Ramos (cell line): ENCODE results near the gene AGXT2.

ENCODE experiments used
- in situ Hi-C: fragments of 300-500 bp; cut with MboI; formaldehyde crosslinking; loops from one replicate; pipeline ENCODE4 v1.14.3; 2022; ENCODE audit warnings: low sequenced_read_pairs; ENCODE audit not compliant: unreplicated experiment

The AGXT2 gene

GRCh38 chr5:35023391-35024178 is 24.2 kb downstream of the AGXT2 start:
- in situ Hi-C loops = loop anchor here (25.0 kb wide), 1 partner anchor 536 kb away; no protein-coding TSS in a partner anchor

GRCh38 chr5:35016174-35017051 is 31.3 kb downstream of the AGXT2 start:
- in situ Hi-C loops = loop anchor here (25.0 kb wide), 1 partner anchor 529 kb away; no protein-coding TSS in a partner anchor

- in situ Hi-C loops = loop anchor here (25.0 kb wide), 1 partner anchor 528 kb away; no protein-coding TSS in a partner anchor
Measured at GRCh38 chr5:35015063-35015462, 32.7 kb downstream of the AGXT2 start.

- in situ Hi-C loops = loop anchor here (25.0 kb wide), 1 partner anchor 525 kb away; no protein-coding TSS in a partner anchor
Measured at GRCh38 chr5:35012796-35013195, 35.0 kb downstream of the AGXT2 start.

GRCh38 chr5:35012365-35012764 is 35.4 kb downstream of the AGXT2 start:
- in situ Hi-C loops = loop anchor here (25.0 kb wide), 1 partner anchor 525 kb away; no protein-coding TSS in a partner anchor

DNA sequence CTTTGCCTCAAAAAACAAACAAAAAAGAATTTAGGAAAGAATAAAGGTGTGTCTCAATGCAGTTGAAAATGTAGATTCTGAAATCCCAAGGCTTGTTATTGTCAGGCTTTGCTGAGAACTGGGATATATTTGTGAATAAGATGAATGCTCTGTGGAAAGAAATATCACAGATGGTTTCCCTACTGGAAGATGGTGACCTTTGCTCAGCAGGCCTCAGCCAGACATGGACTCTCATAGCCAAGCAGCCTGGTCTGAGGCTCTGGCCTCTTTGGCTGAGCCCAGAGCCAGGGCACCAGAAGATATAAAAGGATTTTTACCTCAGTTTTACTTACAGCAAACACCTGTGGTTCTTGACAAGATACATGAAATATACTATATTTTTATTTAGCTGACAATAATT is 37.1 kb downstream of the AGXT2 start:
- in situ Hi-C loops = loop anchor here (25.0 kb wide), 1 partner anchor 523 kb away; no protein-coding TSS in a partner anchor

DNA sequence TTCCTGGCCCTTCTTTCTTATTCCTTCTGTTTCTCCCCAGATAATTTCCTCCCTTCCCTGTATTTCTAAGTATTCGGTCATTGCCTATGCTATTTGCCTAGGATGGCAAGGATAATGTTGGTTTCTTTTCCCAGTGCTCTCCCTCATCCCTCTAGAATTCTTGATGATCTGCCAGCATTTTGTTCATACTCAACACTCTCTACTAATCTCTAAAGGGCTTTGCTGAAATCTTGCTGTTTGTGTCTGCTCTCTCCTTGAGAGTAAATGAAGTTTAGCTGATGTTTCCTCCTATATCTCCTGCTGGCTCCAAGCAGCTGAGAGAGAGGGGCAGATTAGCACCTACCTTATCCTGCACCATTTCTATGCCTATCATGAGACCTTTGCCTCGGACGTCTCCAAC is 38.1 kb downstream of the AGXT2 start:
- in situ Hi-C loops = loop anchor here (25.0 kb wide), 1 partner anchor 522 kb away; no protein-coding TSS in a partner anchor

- in situ Hi-C loops = loop anchor here (25.0 kb wide), 1 partner anchor 522 kb away; no protein-coding TSS in a partner anchor
Measured at GRCh38 chr5:35009019-35009418, 38.7 kb downstream of the AGXT2 start.

- in situ Hi-C loops = loop anchor here (25.0 kb wide), 1 partner anchor 517 kb away; no protein-coding TSS in a partner anchor
Measured at GRCh38 chr5:35004771-35005170, 43.0 kb downstream of the AGXT2 start.

DNA sequence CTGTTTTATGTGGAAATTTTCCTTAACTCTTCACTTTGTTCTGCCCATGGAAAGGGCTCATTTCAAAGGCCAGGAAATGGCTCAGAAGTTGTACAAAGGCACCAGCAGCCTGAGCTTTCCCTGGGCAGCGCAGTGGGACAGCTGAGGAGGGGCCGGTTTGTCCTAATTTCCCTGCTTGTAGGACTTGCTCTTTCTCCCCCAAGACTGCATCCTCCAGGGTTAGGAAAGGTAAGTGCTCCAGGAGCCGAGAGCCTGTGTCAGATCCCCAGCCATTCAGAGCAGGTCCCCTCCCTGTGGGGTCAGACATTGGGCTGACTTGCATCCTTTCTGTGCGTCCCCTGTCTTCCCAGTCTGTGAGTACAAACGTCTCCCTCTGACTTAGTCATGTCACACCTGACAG is 43.5 kb downstream of the AGXT2 start:
- in situ Hi-C loops = loop anchor here (25.0 kb wide), 1 partner anchor 517 kb away; no protein-coding TSS in a partner anchor

DNA sequence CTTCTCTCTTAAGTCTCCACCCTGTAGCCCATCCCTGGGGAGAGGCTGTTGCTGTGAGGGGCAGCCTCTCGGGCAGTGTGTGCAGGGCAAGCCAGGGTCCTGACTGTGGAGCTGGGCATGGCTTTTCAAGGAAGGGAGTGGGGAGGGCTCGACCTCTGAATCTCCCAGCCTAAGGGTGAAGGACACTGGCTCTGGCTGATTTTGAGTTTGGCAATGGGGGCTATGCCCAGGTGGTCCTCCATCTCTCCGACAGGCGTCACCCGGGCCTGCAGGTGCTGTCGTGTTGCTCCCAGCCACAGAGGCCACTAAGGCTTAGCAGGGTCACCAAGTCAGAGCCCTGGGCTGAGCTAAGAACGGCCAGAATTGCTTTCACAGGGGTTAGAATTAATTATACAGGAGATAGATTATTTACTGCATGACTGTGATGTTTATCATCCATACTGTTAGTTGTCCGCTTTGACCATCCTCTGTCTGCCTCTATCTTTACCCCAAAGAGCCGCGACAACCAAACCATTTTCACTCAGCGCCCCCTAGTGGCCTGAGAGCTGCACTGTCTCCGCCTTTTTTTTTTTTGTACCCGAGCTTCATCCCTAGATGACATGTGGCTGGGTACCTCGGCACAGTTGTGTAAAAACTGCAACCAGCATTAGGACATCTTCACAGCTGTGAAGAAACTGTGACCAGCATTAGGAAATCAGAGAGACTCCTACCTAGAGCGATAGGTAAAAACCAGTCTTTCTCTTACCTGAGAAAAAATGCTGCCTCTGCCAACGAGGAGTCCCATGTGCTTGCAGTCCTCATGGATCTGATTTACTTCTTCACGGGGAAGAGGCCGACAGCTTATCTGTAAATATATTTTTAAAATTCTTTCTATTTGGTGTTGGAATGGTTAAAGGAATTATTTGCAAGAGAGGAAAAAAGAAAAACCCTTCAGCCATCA is 44.5 kb downstream of the AGXT2 start:
- in situ Hi-C loops = loop anchor here (25.0 kb wide), 1 partner anchor 516 kb away; no protein-coding TSS in a partner anchor

- in situ Hi-C loops = loop anchor here (25.0 kb wide), 1 partner anchor 515 kb away; no protein-coding TSS in a partner anchor
Measured at GRCh38 chr5:35002459-35002858, 45.3 kb downstream of the AGXT2 start.

- in situ Hi-C loops = loop anchor here (25.0 kb wide), 1 partner anchor 515 kb away; no protein-coding TSS in a partner anchor
Measured at GRCh38 chr5:35001842-35002241, 45.9 kb downstream of the AGXT2 start.

DNA sequence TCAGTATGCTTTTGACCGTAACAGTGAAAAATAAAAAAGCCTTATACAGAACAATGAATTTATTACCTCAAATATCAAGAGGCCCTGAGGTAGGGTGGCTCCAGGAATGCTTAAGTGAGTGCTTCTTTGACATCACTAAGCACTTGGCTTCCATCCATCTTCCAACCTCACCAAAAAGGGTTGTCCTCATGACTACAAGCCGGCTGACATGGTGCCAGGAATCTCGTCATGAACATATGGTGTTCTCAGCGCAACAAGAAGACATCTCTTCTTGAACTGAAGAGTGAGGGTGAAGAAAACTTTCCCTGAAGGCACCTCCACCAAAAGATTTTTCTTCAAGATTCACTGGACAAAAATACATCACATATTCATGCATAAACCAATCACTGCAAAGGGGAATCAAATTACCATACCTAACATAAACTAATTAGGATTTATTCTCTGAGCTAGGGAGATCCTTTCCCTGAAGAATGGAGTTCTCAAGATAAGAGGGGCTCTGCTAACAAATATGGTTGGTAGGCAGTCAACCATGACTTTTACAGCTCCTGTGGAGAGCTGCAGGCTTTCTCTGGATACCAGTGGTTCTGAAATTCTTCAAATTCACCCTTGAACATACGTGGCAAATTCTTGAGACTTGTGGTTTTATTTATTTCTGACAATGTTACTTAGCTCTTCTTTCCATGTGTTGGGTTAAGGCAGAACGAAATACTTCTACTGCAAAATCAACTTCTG is 49.5 kb downstream of the AGXT2 start:
- in situ Hi-C loops = no loop called here

DNA sequence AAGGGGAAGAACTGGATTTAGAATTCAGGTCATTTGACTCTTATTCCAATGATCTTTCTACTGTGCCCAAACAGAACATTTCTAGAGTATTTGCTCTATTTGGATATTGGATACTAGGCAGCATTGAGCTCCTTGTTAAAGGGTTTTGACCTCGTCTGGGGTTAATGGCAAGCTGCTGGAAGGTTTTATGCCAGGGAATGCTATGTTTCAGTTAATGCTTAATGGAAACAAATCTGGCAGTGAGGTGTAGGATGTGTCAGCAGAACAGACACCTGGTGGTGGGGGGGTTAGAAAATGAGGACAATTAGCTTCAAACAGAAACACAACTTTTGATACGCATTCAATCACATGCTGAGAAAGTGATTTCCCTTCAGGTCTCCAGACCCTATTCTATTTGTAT is 51.5 kb downstream of the AGXT2 start:
- in situ Hi-C loops = no loop called here

DNA sequence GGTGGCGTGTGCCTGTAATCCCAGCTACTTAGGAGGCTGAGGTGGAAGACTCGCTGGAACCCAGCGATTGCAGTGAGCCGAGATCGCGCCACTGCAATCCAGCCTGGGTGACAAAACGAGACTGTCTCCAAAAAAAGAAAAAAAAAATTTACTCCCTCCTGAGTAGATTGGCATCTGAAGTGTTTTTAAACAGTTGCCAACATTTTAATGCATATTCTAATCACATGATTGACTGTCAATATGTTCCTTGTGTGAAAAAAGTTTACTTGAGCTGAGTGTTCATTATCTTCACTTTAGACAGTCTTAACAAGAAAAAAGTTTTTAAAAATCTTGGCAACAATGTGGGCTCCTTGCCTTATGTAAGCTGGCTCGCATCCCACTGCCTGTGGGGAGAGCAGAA is 53.8 kb downstream of the AGXT2 start:
- in situ Hi-C loops = no loop called here

DNA sequence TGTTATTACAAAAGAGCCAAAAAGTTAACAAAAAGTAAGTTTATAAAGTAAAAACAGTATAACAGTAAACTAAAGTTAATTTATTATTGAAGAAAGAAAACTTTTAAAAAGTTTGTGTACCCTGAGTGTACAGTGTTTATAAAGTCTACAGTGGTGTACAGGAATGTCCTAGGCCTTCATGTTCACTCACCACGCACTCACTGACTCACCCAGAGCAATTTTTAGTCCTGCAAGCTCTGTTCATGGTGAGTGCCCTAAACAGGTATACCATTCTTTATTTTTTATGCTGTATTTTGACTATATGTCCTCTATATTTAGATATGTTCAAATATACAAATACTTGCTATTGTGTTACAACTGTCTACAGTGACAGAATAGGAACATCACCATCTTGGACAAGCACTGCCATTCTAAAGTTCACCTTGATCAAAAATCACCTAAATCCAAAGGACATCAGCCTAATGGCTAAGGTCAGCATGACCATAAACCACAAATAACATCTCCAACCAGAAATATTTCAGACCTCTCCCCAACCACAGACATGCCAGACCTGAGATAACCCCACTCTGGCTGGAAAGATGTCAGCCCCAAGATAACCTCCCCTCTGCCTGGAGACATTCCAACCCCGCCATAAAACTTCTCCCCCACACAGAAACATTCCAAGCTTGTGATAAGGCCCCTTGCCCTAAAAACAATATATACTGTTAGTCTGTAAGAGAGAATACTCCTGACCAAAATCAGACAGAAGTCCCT is 56.1 kb downstream of the AGXT2 start:
- in situ Hi-C loops = no loop called here

- in situ Hi-C loops = no loop called here
Measured at GRCh38 chr5:34986965-34987364, 60.8 kb downstream of the AGXT2 start.
